ENCODE measurements around the gene CMTM5. TPM values are rescaled to one million over a fixed set of nuclear protein-coding genes. Genes with fewer than 3 reads are reported as not detected.
"Not testable (repeated sequence)": the region's sequence is repeated elsewhere in the genome, so short reads cannot be mapped to it uniquely, and the experiment has no call there.

The CMTM5 gene
- total RNA-seq, 1 experiment from 2014 or later, result not detected

DNA sequence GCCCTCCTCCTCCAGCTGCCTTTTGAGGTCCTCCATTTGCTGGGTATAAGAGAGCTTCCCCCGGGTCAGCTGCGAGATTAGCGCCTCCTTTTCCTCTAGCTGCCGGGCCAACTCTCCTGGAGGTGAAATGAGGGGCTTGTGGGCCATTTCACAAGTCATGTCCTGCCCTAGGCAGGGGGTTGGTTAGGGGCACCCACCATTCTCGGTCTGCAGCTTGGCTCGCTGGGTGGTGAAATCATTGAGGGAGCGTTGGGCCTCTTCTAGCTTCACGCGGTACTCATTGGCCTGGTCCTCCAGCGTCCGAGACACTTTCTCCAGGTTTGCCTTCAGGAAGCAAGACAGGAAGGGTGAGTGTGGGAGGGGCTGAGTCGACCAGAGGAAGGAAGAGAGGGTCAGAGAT is 12.6 kb downstream of the CMTM5 start:
- TF ChIP-seq CBX3 (IDR thresholded peaks at IDR 0.05; ENCODE audit: low read depth), result no peak
- no peak for TF ChIP-seq EGR1 (IDR thresholded peaks at IDR 0.05; ENCODE audit: low read depth)
- TF ChIP-seq, protein P1, sequence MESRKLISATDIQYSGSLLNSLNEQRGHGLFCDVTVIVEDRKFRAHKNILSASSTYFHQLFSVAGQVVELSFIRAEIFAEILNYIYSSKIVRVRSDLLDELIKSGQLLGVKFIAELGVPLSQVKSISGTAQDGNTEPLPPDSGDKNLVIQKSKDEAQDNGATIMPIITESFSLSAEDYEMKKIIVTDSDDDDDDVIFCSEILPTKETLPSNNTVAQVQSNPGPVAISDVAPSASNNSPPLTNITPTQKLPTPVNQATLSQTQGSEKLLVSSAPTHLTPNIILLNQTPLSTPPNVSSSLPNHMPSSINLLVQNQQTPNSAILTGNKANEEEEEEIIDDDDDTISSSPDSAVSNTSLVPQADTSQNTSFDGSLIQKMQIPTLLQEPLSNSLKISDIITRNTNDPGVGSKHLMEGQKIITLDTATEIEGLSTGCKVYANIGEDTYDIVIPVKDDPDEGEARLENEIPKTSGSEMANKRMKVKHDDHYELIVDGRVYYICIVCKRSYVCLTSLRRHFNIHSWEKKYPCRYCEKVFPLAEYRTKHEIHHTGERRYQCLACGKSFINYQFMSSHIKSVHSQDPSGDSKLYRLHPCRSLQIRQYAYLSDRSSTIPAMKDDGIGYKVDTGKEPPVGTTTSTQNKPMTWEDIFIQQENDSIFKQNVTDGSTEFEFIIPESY (IDR thresholded peaks at IDR 0.05; ENCODE audit: extremely low read depth, insufficient replicate concordance, low read length), result no peak
- TF ChIP-seq POLR2A (IDR thresholded peaks at IDR 0.05; ENCODE audit: borderline replicate concordance, extremely low read depth, insufficient read depth, insufficient read length), result no peak
- TF ChIP-seq YY1 (IDR thresholded peaks at IDR 0.05; ENCODE audit: extremely low read depth, insufficient replicate concordance, low read depth, low read length), result no peak
- TF ChIP-seq, protein P2, sequence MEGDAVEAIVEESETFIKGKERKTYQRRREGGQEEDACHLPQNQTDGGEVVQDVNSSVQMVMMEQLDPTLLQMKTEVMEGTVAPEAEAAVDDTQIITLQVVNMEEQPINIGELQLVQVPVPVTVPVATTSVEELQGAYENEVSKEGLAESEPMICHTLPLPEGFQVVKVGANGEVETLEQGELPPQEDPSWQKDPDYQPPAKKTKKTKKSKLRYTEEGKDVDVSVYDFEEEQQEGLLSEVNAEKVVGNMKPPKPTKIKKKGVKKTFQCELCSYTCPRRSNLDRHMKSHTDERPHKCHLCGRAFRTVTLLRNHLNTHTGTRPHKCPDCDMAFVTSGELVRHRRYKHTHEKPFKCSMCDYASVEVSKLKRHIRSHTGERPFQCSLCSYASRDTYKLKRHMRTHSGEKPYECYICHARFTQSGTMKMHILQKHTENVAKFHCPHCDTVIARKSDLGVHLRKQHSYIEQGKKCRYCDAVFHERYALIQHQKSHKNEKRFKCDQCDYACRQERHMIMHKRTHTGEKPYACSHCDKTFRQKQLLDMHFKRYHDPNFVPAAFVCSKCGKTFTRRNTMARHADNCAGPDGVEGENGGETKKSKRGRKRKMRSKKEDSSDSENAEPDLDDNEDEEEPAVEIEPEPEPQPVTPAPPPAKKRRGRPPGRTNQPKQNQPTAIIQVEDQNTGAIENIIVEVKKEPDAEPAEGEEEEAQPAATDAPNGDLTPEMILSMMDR (IDR thresholded peaks at IDR 0.05 in 2 of 3, conservative IDR thresholded peaks at IDR 0.05 in 1 of 3; ENCODE audit: borderline replicate concordance in 1 of 3, insufficient read depth in 1 of 3, low read depth in 2 of 3, low read length in 2 of 3), result no peak
- no peak for TF ChIP-seq RAD21 (IDR thresholded peaks at IDR 0.05; ENCODE audit: low read depth)
- TF ChIP-seq CEBPB (IDR thresholded peaks at IDR 0.05; ENCODE audit: low read depth), result no peak
- TF ChIP-seq, protein P3, sequence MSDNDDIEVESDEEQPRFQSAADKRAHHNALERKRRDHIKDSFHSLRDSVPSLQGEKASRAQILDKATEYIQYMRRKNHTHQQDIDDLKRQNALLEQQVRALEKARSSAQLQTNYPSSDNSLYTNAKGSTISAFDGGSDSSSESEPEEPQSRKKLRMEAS (IDR thresholded peaks at IDR 0.05), result no peak
- no peak for TF ChIP-seq POLR2AphosphoS5 (IDR thresholded peaks at IDR 0.05; ENCODE audit: low read depth, low read length)
- no peak for TF ChIP-seq EZH2phosphoT487 (IDR thresholded peaks at IDR 0.05; ENCODE audit: borderline replicate concordance)
- TF ChIP-seq SP1 (IDR thresholded peaks at IDR 0.05; ENCODE audit: low read depth), result no peak
- no peak for TF ChIP-seq ATF3 (IDR thresholded peaks at IDR 0.05)
- no peak for TF ChIP-seq FOSL1 (IDR thresholded peaks at IDR 0.05; ENCODE audit: low read depth)
- TF ChIP-seq EZH2 (IDR thresholded peaks at IDR 0.05), result no peak
- TF ChIP-seq TCF7L2 (IDR thresholded peaks at IDR 0.05; ENCODE audit: borderline replicate concordance, extremely low read depth, insufficient read depth, insufficient read length), result no peak
- TF ChIP-seq ELF1 (IDR thresholded peaks at IDR 0.05; ENCODE audit: borderline replicate concordance, low read depth), result no peak
- H3K4me1 ChIP-seq (ENCODE audit: control insufficient read depth in 1 of 2, insufficient read depth in 2 of 2, low read length in 2 of 2), result no peaks in the 10 kb centered on the region
- H4K20me1 ChIP-seq (ENCODE audit: insufficient read depth), result no peaks in the 10 kb centered on the region
- H3K9me2 ChIP-seq (ENCODE audit: insufficient read depth), result no peaks in the 10 kb centered on the region
- ChIA-PET RAD21 (ENCODE audit: low non-redundant PET in 1 of 2, low total read pairs in 2 of 2, uncharacterized antibody in 2 of 2, unreplicated experiment in 2 of 2) (no interaction called here), POLR2A (no interaction called here), CTCF (no interaction called here)
- H3K79me2 ChIP-seq (ENCODE audit: insufficient read depth, low read length), result no peaks in the 10 kb centered on the region
- no TSS peak for BruUV-seq (replicated peaks)
- intact Hi-C loops (cut with micrococcal nuclease), result no loop called here
- H3K4me2 ChIP-seq (ENCODE audit: low read length), result no peak overlapping the region
- H3K9me3 ChIP-seq (ENCODE audit: control insufficient read depth in 1 of 2, insufficient read depth in 1 of 2, low read depth in 1 of 2, low read length in 2 of 2), result no peaks in the 10 kb centered on the region
- DNase-seq (ENCODE audit: low read depth, low spot score) (no peak), ATAC-seq (no peak)
- H3K9ac ChIP-seq (ENCODE audit: low read length), result no peak overlapping the region
- peaks cover 13% of the 10 kb centered on the region; the same call in 1 of the 2 replicates for H3K27me3 ChIP-seq (ENCODE audit: insufficient read depth, low read length)
- no peak overlapping the region for H2AFZ ChIP-seq (ENCODE audit: low read depth, low read length, poor library complexity, severe bottlenecking)
- H3K27ac ChIP-seq (ENCODE audit: low read depth, low read length), result no peak overlapping the region
- H3K36me3 ChIP-seq (ENCODE audit: control insufficient read depth in 1 of 2, insufficient read depth in 2 of 2, low read length in 2 of 2), result no peaks in the 10 kb centered on the region
- no peak overlapping the region for H3K4me3 ChIP-seq (replicated peaks in 1 of 2; ENCODE audit: low read depth in 1 of 2, low read length in 2 of 2)

- RAD21 ChIA-PET (ENCODE audit: low non-redundant PET in 1 of 2, low total read pairs in 2 of 2, uncharacterized antibody in 2 of 2, unreplicated experiment in 2 of 2); BruUV-seq (replicated peaks); H3K9me3 ChIP-seq (ENCODE audit: control insufficient read depth in 1 of 2, insufficient read depth in 1 of 2, low read depth in 1 of 2, low read length in 2 of 2); DNase-seq (ENCODE audit: low read depth, low spot score); H4K20me1 ChIP-seq (ENCODE audit: insufficient read depth); H3K79me2 ChIP-seq (ENCODE audit: insufficient read depth, low read length); H3K4me2 ChIP-seq (ENCODE audit: low read length); H3K4me3 ChIP-seq (replicated peaks in 1 of 2; ENCODE audit: low read depth in 1 of 2, low read length in 2 of 2); H3K27ac ChIP-seq (ENCODE audit: low read depth, low read length); H3K9ac ChIP-seq (ENCODE audit: low read length); H3K9me2 ChIP-seq (ENCODE audit: insufficient read depth); intact Hi-C loops (cut with micrococcal nuclease); H3K4me1 ChIP-seq (ENCODE audit: control insufficient read depth in 1 of 2, insufficient read depth in 2 of 2, low read length in 2 of 2); POLR2A ChIA-PET; CTCF ChIA-PET; H2AFZ ChIP-seq (ENCODE audit: low read depth, low read length, poor library complexity, severe bottlenecking); H3K36me3 ChIP-seq (ENCODE audit: control insufficient read depth in 1 of 2, insufficient read depth in 2 of 2, low read length in 2 of 2); ATAC-seq: not testable (repeated sequence)
- H3K27me3 ChIP-seq (ENCODE audit: insufficient read depth, low read length), result peaks cover 13% of the 10 kb centered on the region; the same call in 1 of the 2 replicates
Observed at GRCh38 chr14:23389871-23390270, 13.0 kb downstream of the CMTM5 start.

All from HCT116 (cell line).